ENCODE data around the gene NTNG1.

DNA sequence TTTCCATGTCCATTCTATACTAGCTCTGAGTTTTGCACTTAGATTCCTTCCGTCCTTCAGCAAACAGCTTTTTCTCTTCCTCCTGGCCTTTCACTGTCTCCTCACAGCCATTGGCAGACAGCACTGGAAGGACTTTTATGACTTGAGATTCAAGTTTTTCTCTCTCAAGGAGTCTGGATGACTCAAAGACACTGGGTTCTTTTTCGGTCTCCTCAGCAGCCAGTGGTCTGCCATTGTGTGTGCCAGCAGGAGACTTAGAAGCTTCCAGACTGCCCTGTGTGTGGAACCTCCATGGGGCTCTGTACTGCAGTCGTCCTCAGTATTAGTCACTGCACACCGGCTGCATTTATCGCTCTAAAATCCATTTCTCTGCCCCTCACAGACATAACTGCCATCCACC lies 30.5 kb downstream of the NTNG1 start:
- no peak for TF ChIP-seq POLR2A (IDR thresholded peaks at IDR 0.05)
- TF ChIP-seq, protein P1, sequence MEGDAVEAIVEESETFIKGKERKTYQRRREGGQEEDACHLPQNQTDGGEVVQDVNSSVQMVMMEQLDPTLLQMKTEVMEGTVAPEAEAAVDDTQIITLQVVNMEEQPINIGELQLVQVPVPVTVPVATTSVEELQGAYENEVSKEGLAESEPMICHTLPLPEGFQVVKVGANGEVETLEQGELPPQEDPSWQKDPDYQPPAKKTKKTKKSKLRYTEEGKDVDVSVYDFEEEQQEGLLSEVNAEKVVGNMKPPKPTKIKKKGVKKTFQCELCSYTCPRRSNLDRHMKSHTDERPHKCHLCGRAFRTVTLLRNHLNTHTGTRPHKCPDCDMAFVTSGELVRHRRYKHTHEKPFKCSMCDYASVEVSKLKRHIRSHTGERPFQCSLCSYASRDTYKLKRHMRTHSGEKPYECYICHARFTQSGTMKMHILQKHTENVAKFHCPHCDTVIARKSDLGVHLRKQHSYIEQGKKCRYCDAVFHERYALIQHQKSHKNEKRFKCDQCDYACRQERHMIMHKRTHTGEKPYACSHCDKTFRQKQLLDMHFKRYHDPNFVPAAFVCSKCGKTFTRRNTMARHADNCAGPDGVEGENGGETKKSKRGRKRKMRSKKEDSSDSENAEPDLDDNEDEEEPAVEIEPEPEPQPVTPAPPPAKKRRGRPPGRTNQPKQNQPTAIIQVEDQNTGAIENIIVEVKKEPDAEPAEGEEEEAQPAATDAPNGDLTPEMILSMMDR (IDR thresholded peaks at IDR 0.05) = no peak
